GM08714 (cell line): ENCODE results near the gene PRSS16.
"Not testable (repeated sequence)": the region's sequence is repeated elsewhere in the genome, so short reads cannot be mapped to it uniquely, and the experiment has no call there.

Source experiments
- H3K4me3 ChIP-seq: fragments of 200-500 bp; sonication (Bioruptor generic); 2 replicates; pipeline ENCODE4 v1.5.1; 2014; ENCODE audit warnings: mild to moderate bottlenecking, low read length, inconsistent platforms
- ZNF274 ChIP-seq: IDR thresholded peaks from 2 replicates; pipeline ENCODE4 v1.6.1; 2012; ENCODE audit warnings: mild to moderate bottlenecking, low read depth, low read length

PRSS16 gene

GRCh38 chr6:27260369-27260768, 12.9 kb downstream of the PRSS16 start:
- TF ChIP-seq ZNF274 = no peak
- no peak overlapping the region for H3K4me3 ChIP-seq

GRCh38 chr6:27260836-27261375, 13.4 kb downstream of the PRSS16 start:
- no peak overlapping the region for H3K4me3 ChIP-seq

GRCh38 chr6:27263886-27264285, 16.4 kb downstream of the PRSS16 start:
- H3K4me3 ChIP-seq = no peak overlapping the region
- TF ChIP-seq ZNF274 = no peak

More at GRCh38 chr6:27260836-27261375, 13.4 kb downstream of the PRSS16 start:
- no peak for TF ChIP-seq ZNF274

GRCh38 chr6:27267003-27267402, 19.5 kb downstream of the PRSS16 start:
- H3K4me3 ChIP-seq = not testable (repeated sequence)

GRCh38 chr6:27267857-27268434, 20.4 kb downstream of the PRSS16 start:
- no peak overlapping the region for H3K4me3 ChIP-seq
- no peak for TF ChIP-seq ZNF274

GRCh38 chr6:27268803-27269202, 21.3 kb downstream of the PRSS16 start:
- H3K4me3 ChIP-seq = no peak overlapping the region
- TF ChIP-seq ZNF274 = no peak

GRCh38 chr6:27273783-27274182, 26.3 kb downstream of the PRSS16 start:
- no peak overlapping the region for H3K4me3 ChIP-seq
- TF ChIP-seq ZNF274 = no peak

GRCh38 chr6:27275025-27275956, 27.8 kb downstream of the PRSS16 start:
- H3K4me3 ChIP-seq = peak overlapping the region; percentile 1
- no peak for TF ChIP-seq ZNF274

- peak overlapping the region; percentile 83 for H3K4me3 ChIP-seq
- TF ChIP-seq ZNF274 = no peak
These were observed 32.1 kb downstream of the PRSS16 start for GRCh38 chr6:27279513-27280063.

GRCh38 chr6:27280064-27280539, 32.6 kb downstream of the PRSS16 start:
- no peak for TF ChIP-seq ZNF274
- H3K4me3 ChIP-seq = peak overlapping the region; percentile 83

- peak overlapping the region; percentile 83 for H3K4me3 ChIP-seq
- TF ChIP-seq ZNF274 = no peak
These were observed 33.1 kb downstream of the PRSS16 start for GRCh38 chr6:27280540-27281000.

- no peak for TF ChIP-seq ZNF274
- peak overlapping the region; percentile 83 for H3K4me3 ChIP-seq
These were observed 33.6 kb downstream of the PRSS16 start for GRCh38 chr6:27281105-27281539.

GRCh38 chr6:27281569-27281968, 34.1 kb downstream of the PRSS16 start:
- no peak overlapping the region for H3K4me3 ChIP-seq

GRCh38 chr6:27283279-27283678, 35.8 kb downstream of the PRSS16 start:
- TF ChIP-seq ZNF274 = no peak
- H3K4me3 ChIP-seq = no peak overlapping the region; the same call in 1 of the 2 replicates

More at GRCh38 chr6:27281569-27281968, 34.1 kb downstream of the PRSS16 start:
- TF ChIP-seq ZNF274 = no peak
